GM12878 (cell line): ENCODE data around the gene AHCY. TPM values are rescaled to one million over a fixed set of nuclear protein-coding genes. Genes with fewer than 3 reads are reported as not detected.

ENCODE experiments used
- BCL3 ChIP-seq: IDR thresholded peaks from 2 replicates; pipeline ENCODE4 v1.6.1; 2011; ENCODE audit warnings: borderline replicate concordance, low read depth, mild to moderate bottlenecking, moderate library complexity, low read length; ENCODE audit not compliant: insufficient read depth, poor library complexity, severe bottlenecking
- BRCA1 ChIP-seq: IDR thresholded peaks from 2 replicates; pipeline ENCODE4 v1.6.1; 2011; ENCODE audit warnings: low read depth, low read length, improper control_type of control experiment
- FOXM1 ChIP-seq: IDR thresholded peaks from 2 replicates; pipeline ENCODE4 v1.6.1; 2012; ENCODE audit warnings: low read depth, mild to moderate bottlenecking, inconsistent platforms, low read length, moderate library complexity
- GATAD2B ChIP-seq: fragments of 450-650 bp; conservative IDR thresholded peaks from 2 replicates; pipeline ENCODE4 v1.6.1; 2017; ENCODE audit warnings: low read depth, mild to moderate bottlenecking, moderate library complexity
- JUNB ChIP-seq: IDR thresholded peaks from 2 replicates; pipeline ENCODE4 v1.6.1; 2016; ENCODE audit warnings: antibody characterized with exemption, mild to moderate bottlenecking
- POLR2AphosphoS5 ChIP-seq: IDR thresholded peaks from 2 replicates; pipeline ENCODE4 v1.6.1; 2011; ENCODE audit warnings: mild to moderate bottlenecking, low read length, inconsistent platforms
- RELA ChIP-seq: fragments of 450-650 bp; IDR thresholded peaks from 2 replicates; pipeline ENCODE4 v1.8.0; 2014; ENCODE audit warnings: borderline replicate concordance; ENCODE audit not compliant: partially characterized antibody
- SIN3A ChIP-seq: IDR thresholded peaks from 2 replicates; pipeline ENCODE4 v1.6.1; 2012; ENCODE audit warnings: low read depth, low read length, improper control_type of control experiment
- STAT3 ChIP-seq: IDR thresholded peaks from 2 replicates; pipeline ENCODE4 v1.6.1; 2011; ENCODE audit warnings: low read depth, low read length, improper control_type of control experiment
- TARDBP ChIP-seq: IDR thresholded peaks from 2 replicates; pipeline ENCODE4 v1.6.1; 2016; ENCODE audit warnings: borderline replicate concordance
- TCF12 ChIP-seq: IDR thresholded peaks from 2 replicates; pipeline ENCODE4 v1.6.1; 2011; ENCODE audit warnings: low read depth, mild to moderate bottlenecking, low read length
- polyA plus RNA-seq, 11 experiments: library from polyadenylated mRNA; depleted of rRNA in 4 of 11; unstranded in 6 of 11; stranded (reverse) in 5 of 11; fragments of >200 nt; fragmentation: Nextera tagmentation in 4 of 11; fragmentation: Illumina TruSeq in 1 of 11; extraction: Ambion mirVana in 4 of 11; extraction: Trizol in 1 of 11; gene quantifications; 1 replicate in 1 of 11; 2 replicates in 10 of 11; pipeline versions ENCODE4 v1.2.1 to v1.2.3, GENCODE V29; 2011 to 2016; ENCODE audit warnings: inconsistent platforms in 2 of 11, missing spikeins in 2 of 11, low read depth in 1 of 11
- total RNA-seq, 4 experiments: library from RNA; depleted of rRNA in 3 of 4; stranded (reverse); fragments of >200 nt in 3 of 4; fragmentation: Illumina TruSeq in 1 of 4; extraction: Trizol in 1 of 4; gene quantifications; 2 replicates each; pipeline versions ENCODE4 v1.2.1 to v1.2.3, GENCODE V29; 2013 to 2021
- TF ChIP-seq, protein P1 (sequence below): fragments of 450-650 bp; IDR thresholded peaks from 2 replicates; pipeline ENCODE4 v1.6.1; 2017; ENCODE audit warnings: mild to moderate bottlenecking, moderate library complexity

The AHCY gene
- total and polyA plus RNA-seq, 10 of the 15 experiments (the other 5 are each of a cell fraction or from before 2014, with no cell fraction given), result 84.9 to 223 (median 181) TPM

DNA sequence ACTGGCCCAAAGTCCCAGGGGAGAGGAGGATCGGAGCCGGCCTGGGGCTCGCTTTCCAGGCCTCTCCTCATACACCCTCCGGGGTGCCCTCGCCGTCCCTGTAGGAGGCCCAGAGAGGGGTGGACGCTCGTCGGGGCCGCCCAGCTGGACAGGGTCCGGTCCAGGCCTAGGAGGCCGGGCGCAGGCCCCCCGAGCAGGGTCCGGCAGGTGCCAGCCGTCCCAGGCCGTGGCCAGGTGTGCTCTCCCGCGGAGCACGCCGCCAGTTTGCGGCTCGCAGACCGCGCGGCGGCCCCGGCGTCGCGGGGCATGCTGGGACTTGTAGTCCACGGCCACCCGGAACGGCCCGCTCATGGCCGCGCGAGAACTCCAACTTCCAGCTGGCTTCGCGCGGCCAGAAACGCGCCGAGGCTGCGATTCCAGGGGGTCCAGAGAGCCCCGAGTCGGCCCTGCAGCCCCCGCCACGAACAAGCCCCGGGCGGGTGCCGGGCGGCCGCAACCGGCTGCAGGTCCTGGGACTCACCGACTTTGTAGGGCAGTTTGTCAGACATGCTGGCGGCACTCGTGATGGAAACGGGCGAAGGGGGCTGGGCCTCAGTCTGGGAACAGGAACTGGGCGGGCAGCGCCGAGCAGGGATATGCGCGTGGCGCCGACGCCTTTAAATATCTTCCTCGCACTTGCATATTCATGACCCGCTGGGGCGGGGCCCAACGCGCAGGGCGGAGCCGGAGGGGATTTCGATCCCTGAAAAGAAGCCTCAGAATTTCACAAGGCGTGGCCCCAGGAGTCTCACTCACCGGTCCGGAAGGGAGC is at the start of gene AHCY (continued):
- TF ChIP-seq BRCA1 (no peak), TARDBP (no peak), GATAD2B (peak; percentile 94), STAT3 (no peak), FOXM1 (no peak), JUNB (no peak), SIN3A (no peak; the same call in 1 of the 2 replicates), BCL3 (no peak), POLR2AphosphoS5 (peak; percentile 78), RELA (no peak), TCF12 (peak; percentile 61; the same call in 1 of the 2 replicates)
- TF ChIP-seq, protein P1, sequence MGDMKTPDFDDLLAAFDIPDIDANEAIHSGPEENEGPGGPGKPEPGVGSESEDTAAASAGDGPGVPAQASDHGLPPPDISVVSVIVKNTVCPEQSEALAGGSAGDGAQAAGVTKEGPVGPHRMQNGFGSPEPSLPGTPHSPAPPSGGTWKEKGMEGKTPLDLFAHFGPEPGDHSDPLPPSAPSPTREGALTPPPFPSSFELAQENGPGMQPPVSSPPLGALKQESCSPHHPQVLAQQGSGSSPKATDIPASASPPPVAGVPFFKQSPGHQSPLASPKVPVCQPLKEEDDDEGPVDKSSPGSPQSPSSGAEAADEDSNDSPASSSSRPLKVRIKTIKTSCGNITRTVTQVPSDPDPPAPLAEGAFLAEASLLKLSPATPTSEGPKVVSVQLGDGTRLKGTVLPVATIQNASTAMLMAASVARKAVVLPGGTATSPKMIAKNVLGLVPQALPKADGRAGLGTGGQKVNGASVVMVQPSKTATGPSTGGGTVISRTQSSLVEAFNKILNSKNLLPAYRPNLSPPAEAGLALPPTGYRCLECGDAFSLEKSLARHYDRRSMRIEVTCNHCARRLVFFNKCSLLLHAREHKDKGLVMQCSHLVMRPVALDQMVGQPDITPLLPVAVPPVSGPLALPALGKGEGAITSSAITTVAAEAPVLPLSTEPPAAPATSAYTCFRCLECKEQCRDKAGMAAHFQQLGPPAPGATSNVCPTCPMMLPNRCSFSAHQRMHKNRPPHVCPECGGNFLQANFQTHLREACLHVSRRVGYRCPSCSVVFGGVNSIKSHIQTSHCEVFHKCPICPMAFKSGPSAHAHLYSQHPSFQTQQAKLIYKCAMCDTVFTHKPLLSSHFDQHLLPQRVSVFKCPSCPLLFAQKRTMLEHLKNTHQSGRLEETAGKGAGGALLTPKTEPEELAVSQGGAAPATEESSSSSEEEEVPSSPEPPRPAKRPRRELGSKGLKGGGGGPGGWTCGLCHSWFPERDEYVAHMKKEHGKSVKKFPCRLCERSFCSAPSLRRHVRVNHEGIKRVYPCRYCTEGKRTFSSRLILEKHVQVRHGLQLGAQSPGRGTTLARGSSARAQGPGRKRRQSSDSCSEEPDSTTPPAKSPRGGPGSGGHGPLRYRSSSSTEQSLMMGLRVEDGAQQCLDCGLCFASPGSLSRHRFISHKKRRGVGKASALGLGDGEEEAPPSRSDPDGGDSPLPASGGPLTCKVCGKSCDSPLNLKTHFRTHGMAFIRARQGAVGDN, result no peak; the same call in 1 of the 2 replicates
